NCI-H774 (cell line): Measurements from ENCODE around the gene SP110.
"Not testable (repeated sequence)": the region's sequence is repeated elsewhere in the genome, so short reads cannot be mapped to it uniquely, and the experiment has no call there.

Source experiments
- DNase-seq: peaks from one replicate; lab custom pipeline; 2025; lab: John Stamatoyannopoulos, UW

The SP110 gene

GRCh38 chr2:230219419-230220331 is at the start of gene SP110:
Gene SP110, minus strand, starts transcription at chr2:230219984. Its CDS starts 3,057 bp downstream, at chr2:230216927.
- peak; percentile 51 for DNase-seq

- DNase-seq = no peak
Measured at GRCh38 chr2:230268606-230269243, 48.9 kb upstream of the SP110 start.

DNA sequence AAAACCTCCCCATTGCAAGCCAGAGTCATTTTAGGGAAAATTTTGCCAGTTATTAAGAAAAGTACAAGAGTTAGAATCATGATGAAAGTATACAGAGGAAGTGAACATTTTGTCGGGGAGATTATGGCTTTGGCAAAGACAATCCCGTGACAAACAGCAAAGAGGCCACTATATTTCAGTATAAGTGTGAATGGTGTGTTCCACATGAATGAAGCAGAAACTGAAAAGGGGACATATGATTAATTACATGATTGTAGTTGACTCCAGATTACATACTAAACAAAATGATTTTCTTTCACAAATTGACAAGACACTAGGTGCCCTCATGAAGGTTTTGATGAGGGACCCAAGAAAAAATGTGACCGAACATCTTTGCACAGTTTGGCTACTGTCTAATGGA is 47.8 kb upstream of the SP110 start:
- DNase-seq = no peak

DNA sequence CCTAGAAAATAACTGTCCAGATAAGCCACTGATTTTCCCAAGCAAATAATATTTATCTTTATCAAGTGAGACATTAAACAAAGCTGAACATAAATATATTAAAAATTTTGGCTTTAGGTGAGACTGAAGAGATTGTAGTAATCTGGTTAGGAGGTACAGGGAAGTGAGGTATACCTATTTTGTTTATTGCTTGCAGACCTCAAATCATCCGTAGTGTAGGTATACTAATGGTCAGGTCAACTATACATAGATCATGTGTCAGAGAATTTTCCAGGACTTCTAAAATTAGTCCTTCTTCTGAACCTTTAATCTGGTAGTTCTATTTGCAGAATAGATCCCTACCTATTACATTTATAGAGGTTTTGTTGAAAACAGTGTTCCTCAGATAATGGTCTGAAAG is 47.3 kb upstream of the SP110 start:
- DNase-seq = no peak

GRCh38 chr2:230266638-230267037 is 46.9 kb upstream of the SP110 start:
- DNase-seq = no peak

- DNase-seq = not testable (repeated sequence)
Measured at GRCh38 chr2:230264945-230265344, 45.2 kb upstream of the SP110 start.

GRCh38 chr2:230262246-230262645 is 42.5 kb upstream of the SP110 start:
- DNase-seq = no peak

GRCh38 chr2:230258483-230258882 is 38.7 kb upstream of the SP110 start:
- DNase-seq = no peak

DNA sequence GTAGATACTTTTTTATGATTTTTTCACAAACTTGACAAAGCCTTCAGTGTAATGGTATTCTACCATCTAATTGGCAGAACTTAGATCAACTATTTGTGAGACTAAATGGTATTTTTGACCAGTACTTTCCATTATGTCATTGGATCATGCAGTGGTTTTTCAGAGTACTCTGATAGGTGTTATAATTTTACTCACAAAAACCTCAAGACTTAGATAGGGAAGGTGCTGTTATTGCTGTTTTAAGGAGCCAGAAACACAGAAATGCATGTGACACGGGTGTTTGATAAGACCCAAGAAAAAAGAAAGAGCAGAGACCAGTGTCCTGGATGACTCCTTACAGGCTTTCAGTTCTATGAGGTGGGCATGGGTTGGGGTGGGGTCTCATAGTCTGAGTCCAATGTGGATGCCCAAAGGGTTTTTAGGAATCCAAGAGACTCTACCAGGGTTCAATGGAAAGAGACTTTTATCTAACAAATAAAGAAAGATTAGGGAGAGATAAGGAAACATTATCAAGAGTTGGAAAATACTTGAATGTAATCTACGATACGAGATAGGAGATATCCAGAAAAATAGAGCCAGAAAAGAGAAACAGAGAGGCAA is 37.0 kb upstream of the SP110 start:
- DNase-seq = no peak

DNA sequence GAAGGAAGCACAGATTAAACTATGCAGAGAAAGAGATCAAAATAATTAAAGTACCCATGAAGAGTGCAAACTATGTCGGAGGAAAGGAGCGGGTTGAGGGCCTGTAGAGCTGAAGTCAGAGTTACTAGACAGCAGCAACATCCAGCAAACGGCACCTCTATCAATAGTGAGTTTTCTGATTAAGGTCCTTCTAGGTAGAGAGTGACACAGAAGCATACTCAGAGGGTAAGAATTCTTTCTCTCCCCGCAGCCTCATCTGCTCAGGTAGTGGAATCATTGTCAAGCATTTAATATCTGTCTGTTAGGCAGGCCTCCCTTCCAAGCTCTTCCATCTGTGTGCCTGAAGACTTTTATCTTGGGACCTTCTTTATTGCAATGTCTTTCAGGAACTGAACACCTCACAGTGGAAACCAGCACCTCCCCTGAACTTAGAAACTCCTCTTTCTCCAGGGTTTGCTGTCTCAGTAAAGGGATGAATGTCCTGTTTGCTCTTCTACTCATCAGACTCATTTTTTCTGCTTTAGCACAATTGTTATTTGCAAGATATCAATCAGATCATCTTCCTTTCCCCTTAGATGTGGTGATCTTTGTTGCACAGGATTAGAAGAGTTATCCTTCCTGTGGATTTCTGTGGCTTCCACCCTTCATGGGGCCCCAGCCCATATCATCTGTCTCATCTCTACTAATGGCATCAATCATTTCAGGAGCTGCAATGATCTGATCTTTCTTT is 34.5 kb upstream of the SP110 start:
- DNase-seq = no peak

- DNase-seq = no peak
Measured at GRCh38 chr2:230250231-230250630, 30.4 kb upstream of the SP110 start.

DNA sequence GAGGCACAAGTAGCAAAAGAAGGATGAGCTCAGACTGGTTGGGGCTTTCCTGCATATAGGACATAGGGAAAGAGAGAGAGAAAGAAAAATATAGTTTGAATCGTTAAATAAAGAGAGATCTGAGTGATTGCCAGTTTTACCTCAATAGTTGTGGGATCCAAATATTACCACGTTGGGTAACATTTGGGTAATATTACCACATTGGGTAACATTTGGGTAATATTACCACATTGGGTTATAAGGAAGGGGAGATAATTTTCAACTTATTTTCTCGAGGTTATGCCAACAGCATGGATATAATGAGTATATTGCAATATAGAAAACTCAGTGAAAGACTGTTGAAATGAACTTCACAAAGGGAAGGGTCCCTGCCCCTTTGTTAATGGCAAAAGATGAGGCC is 26.4 kb upstream of the SP110 start:
- no peak for DNase-seq

DNA sequence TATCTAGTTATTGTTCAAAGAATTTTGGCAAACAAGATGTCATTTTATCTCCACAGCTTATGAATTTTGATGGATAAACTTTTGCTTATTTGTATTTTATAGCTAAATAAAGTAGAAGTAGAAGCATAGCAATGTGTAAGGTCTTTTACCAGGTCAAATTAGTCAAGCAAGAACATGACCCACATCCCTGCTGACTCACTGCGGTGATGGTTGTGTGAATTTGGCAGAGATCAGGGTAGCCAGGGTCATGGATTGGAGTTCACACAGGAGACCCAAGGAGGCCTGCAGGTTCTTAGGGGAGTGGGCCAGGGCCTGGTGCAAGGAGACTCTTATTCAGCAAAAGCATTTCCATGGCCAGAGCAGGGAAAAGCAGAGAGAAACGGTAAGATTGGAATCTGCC is 24.4 kb upstream of the SP110 start:
- no peak for DNase-seq

DNA sequence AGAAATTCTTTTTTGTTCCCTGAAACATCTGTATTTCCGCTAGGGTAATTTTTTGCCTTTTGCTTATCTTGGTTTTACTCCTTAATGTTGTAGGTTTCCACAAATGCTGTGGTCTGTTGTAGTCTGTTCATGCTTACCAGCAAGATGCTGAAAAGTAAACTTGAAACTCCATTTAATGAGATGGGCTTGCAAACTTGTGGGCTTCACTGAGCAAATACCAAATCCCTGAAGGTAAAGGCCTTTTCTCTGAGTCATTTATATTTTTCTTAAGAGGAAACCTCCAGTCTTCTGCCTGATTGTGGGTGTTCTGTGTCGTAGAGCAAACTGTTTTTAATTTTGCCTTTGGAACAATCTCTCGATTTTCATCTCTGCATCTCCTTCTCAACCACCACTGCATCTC is 15.1 kb upstream of the SP110 start:
- no peak for DNase-seq

DNA sequence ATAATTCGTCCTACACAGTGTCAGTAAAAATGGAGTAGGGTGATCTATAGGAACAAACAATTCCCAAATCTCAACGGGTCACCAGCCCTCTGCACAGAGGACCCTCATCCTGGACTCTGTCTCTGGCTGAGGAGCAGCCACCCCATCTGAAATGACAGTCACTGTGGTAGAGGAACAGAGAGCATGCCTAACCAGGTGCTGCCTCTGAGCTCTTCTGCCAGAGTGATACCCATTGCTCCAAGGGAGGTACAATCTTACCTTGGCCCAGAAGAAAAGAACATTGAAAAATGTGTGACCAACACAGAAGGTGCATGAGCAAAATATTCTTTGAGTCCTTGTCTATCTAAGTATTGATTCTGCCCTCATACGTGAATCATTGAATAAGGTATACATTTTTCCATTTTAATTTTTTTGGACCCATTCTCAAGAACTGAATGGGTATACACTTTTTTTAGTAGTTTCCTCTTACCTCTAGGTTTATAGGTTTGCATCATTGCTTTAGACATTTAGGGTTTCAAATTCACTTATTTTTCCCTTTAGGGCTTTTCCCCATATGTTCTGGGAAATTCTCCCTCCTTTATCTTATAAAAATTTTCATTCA is 14.4 kb upstream of the SP110 start:
- DNase-seq = no peak

- DNase-seq = no peak
Measured at GRCh38 chr2:230231251-230231650, 11.5 kb upstream of the SP110 start.

- DNase-seq = no peak
Measured at GRCh38 chr2:230230496-230231200, 10.9 kb upstream of the SP110 start.

GRCh38 chr2:230230087-230230486 is 10.3 kb upstream of the SP110 start:
- no peak for DNase-seq

- no peak for DNase-seq
Measured at GRCh38 chr2:230227216-230227615, 7.4 kb upstream of the SP110 start.

DNA sequence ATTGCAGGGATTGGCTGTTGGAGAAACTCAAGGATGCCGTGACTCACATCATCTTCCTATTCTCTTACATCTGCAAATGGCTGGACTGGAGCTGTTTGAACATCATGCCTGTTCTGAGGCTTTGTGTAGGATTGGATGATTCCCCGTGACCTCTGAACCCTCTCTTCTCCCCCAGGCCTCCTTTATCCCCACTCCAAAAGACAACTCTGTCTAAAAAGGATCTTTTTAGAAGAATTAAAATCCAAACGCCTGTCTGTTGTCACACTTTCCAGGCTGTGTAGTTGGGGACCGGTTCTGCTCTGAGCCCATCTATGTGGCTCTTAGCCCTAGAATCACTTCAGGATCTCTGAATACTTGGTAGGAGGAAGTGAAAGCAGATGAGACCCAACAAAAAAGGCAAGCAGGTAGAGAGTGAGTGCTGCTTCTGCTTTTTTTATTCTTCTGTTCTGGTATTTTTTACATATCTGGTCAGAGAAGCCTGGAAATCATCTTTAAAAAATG is 6.3 kb upstream of the SP110 start:
- DNase-seq = no peak

- DNase-seq = no peak
Measured at GRCh38 chr2:230225486-230225885, 5.7 kb upstream of the SP110 start, which contains the start of gene SP140. Gene SP140, plus strand, starts transcription at chr2:230225736. Its CDS starts 109 bp downstream, at chr2:230225845.
